Esophagus muscularis mucosa (tissue), 4 donors: ENCODE measurements around the gene IL21.

Experiments
- CTCF ChIP-seq, 3 experiments: fragments of 200-600 bp in 2 of 3; fragments of 450-650 bp in 1 of 3; sonication (generic) in 2 of 3; IDR thresholded peaks; one replicate each; pipeline ENCODE4 v1.5.1; 2017 to 2019; ENCODE audit warnings: antibody characterized with exemption in 3 of 3, mild to moderate bottlenecking in 2 of 3, moderate library complexity in 1 of 3
- EP300 ChIP-seq: sonication (generic); formaldehyde crosslinking; IDR thresholded peaks from one replicate; pipeline ENCODE4 v1.6.1; 2017; ENCODE audit warnings: antibody characterized with exemption
- POLR2A ChIP-seq: fragments of 450-650 bp; IDR thresholded peaks from one replicate; pipeline ENCODE4 v1.6.1; 2017; ENCODE audit warnings: antibody characterized with exemption, moderate library complexity, mild to moderate bottlenecking, low read depth
- POLR2AphosphoS5 ChIP-seq, 2 donors: sonication (generic); formaldehyde crosslinking; IDR thresholded peaks; one replicate each; pipeline ENCODE4 v1.6.1; 2017; ENCODE audit warnings: antibody characterized with exemption in 2 of 2

GRCh38 chr4:122665161-122665929 is 44.5 kb upstream of the IL21 start:
- TF ChIP-seq CTCF (IDR thresholded peaks at IDR 0.05) (no peak), POLR2A (no peak), POLR2AphosphoS5 (IDR thresholded peaks at IDR 0.05) (no peak), EP300 (no peak)
